GM12801 (cell line): ENCODE results near the gene KSR1.

Experiments used
- TF ChIP-seq, protein P1 (sequence below): IDR thresholded peaks from one replicate; pipeline ENCODE4 v1.5.1; 2011; ENCODE audit warnings: control low read depth; ENCODE audit not compliant: insufficient read length; ENCODE audit errors: extremely low read depth

Gene KSR1

DNA sequence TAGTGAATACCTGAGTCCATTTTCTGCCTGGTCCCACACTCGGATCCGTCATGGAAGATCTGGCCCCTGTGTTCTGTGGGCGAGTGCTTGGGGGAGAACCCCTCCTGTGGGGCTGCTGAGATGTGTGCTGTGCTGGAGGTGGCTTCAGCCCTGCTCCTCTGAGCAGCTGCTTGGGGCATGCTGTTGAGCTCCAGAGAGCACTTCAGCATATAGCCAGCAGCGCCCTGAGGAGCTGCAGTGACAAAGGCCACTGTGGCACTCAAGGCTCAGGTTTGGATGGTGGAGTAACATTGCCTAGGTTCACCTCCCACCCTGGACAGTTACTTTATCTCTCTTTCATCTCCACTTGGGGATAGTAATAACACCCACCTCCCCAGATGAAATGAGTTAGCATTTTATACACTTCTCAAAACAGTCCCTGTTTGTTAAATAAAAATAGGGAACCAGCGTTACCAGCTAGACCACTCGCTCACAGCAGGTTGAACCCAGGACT, 75.3 kb downstream of the KSR1 start:
- TF ChIP-seq, protein P1, sequence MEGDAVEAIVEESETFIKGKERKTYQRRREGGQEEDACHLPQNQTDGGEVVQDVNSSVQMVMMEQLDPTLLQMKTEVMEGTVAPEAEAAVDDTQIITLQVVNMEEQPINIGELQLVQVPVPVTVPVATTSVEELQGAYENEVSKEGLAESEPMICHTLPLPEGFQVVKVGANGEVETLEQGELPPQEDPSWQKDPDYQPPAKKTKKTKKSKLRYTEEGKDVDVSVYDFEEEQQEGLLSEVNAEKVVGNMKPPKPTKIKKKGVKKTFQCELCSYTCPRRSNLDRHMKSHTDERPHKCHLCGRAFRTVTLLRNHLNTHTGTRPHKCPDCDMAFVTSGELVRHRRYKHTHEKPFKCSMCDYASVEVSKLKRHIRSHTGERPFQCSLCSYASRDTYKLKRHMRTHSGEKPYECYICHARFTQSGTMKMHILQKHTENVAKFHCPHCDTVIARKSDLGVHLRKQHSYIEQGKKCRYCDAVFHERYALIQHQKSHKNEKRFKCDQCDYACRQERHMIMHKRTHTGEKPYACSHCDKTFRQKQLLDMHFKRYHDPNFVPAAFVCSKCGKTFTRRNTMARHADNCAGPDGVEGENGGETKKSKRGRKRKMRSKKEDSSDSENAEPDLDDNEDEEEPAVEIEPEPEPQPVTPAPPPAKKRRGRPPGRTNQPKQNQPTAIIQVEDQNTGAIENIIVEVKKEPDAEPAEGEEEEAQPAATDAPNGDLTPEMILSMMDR, result no peak

DNA sequence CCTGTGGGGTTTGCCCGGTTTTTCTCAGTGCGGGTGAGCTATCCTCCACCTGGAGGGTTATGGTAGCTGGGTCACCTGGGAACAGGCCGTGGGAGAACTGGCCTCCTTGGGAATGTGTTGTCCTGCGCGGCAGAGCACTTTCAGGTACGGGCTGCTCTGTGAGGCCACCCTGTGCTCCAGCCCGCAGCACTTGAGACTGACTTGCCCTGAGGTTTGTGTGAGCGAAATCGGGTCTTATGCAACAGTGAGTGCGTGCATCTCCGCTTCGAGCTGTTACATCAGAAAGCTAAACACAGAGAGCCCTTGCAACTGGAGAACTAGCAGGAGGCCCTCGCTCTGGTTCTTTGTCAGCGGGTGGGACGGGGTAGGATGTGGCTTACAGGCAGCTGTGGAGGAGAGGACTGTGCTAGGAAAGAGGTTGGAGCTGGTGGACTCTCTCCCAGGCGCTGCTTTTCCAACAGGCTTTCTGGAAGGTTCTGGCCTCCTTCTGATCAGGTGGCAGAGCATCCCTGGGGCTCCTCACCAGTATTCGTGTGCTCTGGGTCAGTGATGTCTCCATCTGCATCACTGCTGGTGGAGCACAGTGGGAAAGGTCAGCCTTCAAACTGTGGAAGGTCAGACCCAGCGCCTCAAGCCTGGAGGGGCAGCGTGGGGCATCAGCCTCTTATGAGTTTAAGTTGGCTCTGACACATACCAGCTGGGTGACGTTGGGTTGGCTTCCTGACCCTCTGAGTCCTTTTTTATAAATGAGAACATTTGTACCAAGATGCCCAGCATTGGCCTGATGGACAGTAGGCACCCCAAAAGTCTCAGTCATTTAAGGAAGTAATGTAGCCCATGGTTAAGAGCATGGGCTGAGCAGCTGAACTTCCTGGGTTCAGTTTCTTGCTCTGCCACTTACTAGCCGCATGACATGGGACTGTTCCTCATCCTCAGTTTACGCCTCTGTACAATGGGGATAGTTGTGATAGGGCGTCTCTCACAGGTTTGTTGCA, 76.3 kb downstream of the KSR1 start:
- TF ChIP-seq, protein P1, result no peak

GRCh38 chr17:27533874-27534815, 77.9 kb downstream of the KSR1 start:
- TF ChIP-seq, protein P1, result no peak

DNA sequence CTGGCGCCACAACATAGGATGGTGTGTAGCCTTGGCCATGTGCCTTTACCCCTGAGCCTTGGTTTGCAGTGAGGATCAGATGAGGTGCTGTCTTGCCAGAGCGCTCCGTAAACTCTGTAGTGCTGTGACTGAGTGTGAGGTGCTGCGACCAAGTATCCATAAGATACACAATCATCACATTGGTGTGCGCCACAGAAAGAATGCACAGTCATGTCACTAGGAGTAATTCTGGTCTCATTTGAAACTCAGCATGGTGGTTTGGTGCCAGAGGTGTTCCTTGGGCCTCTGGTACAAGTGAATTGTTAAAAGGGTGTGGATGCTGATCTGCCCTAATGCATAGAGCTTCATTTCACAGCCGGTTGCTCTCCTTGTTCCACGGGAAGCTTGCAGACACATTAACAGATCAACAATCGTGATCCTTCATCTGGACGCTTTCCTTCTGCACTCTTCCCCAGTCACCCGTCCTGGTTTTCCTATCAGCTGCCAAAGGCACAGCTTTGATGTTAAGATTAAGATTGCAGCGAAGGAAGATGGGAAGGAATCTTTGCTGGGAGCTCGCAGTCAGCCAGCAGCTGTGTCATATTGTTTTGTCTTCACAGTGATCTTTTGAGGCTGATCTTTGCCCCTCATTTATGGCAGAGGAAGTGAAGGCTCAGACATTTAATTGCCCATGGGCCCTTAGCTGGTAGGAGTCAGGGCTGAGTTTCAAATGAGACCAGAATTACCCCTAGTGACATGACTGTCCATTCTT, 79.1 kb downstream of the KSR1 start:
- TF ChIP-seq, protein P1, result no peak

DNA sequence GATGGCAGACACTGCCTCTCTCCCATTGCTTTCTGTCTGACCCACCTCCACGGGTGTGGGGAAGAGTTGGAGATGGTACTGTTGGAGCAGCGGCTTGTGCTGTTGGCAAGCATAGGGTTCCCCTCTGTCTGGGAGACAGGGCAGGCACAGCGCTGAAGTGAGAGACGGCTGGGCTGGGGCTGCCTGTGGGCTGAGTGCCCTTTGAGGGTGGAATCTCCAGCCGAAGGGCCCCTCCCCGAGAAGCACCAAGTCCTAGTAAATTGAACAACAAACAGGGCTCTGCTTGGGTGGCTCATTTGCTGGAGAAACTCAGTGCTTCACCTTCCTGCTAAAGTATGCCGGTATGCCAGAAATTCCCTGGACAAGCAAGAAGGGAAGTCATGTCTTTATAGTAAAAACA, 79.7 kb downstream of the KSR1 start:
- TF ChIP-seq, protein P1, result no peak

GRCh38 chr17:27536781-27537180, 80.5 kb downstream of the KSR1 start:
- TF ChIP-seq, protein P1, result no peak
